ENCODE results near the gene C1QA.

The C1QA gene

DNA sequence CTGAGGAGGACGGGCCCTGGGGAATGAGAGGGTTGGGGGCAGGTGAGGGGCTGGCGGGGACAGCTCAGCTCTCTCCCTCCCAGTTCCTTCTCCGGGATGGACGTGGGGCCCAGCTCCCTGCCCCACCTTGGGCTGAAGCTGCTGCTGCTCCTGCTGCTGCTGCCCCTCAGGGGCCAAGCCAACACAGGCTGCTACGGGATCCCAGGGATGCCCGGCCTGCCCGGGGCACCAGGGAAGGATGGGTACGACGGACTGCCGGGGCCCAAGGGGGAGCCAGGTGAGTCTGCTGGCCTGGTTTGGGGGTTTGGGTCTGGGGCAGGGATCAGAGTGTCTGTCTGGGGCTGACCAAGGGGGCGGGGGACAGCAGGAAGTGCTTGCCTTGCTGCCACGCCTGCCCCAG is 7.5 kb downstream of the C1QA start:
- no peaks in the 10 kb centered on the region for H3K27me3 ChIP-seq (ENCODE audit: insufficient read depth, poor library complexity, severe bottlenecking)
- no peak overlapping the region for H3K27ac ChIP-seq (ENCODE audit: poor library complexity, severe bottlenecking)
- H3K4me3 ChIP-seq (ENCODE audit: severe bottlenecking), result no peak overlapping the region
- no peaks in the 10 kb centered on the region for H3K36me3 ChIP-seq (ENCODE audit: low read depth)
- DNase-seq (ENCODE audit: low spot score) (no peak), ATAC-seq (ENCODE audit: low read depth) (no peak)
- H3K9me3 ChIP-seq (ENCODE audit: severe bottlenecking), result no peaks in the 10 kb centered on the region
- H3K4me1 ChIP-seq (ENCODE audit: insufficient read depth, poor library complexity, severe bottlenecking), result no peaks in the 10 kb centered on the region
- TF ChIP-seq CTCF (IDR thresholded peaks at IDR 0.05; ENCODE audit: poor library complexity, severe bottlenecking), result no peak

GRCh38 chr1:22645931-22646330 is 9.5 kb downstream of the C1QA start:
- Histone ChIP-seq H3K36me3 (ENCODE audit: low read depth) (no peaks in the 10 kb centered on the region), H3K9me3 (ENCODE audit: severe bottlenecking) (no peaks in the 10 kb centered on the region), H3K27me3 (ENCODE audit: insufficient read depth, poor library complexity, severe bottlenecking) (no peaks in the 10 kb centered on the region), H3K4me1 (ENCODE audit: insufficient read depth, poor library complexity, severe bottlenecking) (no peaks in the 10 kb centered on the region), H3K4me3 (ENCODE audit: severe bottlenecking) (no peak overlapping the region), H3K27ac (ENCODE audit: poor library complexity, severe bottlenecking) (no peak overlapping the region)
- ATAC-seq (ENCODE audit: low read depth) (no peak), DNase-seq (ENCODE audit: low spot score) (no peak)
- no peak for TF ChIP-seq CTCF (IDR thresholded peaks at IDR 0.05; ENCODE audit: poor library complexity, severe bottlenecking)

DNA sequence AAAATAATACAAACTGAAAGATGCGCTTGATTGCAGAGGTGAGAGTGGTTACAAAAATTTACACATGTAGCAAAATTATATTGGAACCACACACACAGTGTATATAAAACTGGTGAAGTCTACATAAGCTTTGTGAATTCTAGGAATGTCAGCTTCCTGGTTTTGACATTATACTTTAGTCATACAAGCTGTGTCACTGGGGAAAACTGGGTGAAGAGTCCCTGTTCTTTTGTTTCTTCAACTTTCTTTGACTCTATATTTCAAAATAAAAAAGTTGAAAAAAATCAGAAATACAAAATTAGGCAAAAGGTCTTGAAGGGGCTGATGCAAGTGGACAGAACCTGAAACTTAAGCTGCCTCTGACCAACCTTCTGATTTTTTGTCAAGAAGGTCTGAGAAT is 10.0 kb downstream of the C1QA start:
- ATAC-seq (ENCODE audit: low read depth), result no peak

DNA sequence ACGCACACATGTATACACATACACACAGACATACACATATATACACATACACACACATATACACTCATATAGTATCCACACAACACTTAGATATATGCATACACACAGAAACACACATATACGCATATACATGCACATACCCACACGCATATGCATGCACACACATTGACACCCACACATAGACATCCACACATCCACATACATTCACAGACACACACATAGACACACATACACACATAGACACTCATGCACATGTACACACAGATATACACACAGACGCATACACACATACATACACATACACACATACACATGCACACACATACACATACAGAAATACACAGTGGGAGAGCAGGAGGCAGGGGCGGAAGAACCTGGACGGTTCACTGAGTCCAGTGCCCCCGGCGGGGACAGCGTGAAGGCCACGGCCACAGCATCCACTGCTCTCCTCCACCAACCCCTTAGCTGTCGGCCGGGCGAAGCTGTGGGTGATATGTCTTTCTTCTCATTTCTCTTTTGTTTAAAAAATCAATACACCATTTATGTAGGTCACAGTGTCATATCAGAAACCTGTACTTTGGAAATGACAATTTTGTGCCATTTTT is 13.8 kb downstream of the C1QA start:
- Histone ChIP-seq H3K36me3 (ENCODE audit: low read depth) (no peaks in the 10 kb centered on the region), H3K27me3 (ENCODE audit: insufficient read depth, poor library complexity, severe bottlenecking) (peaks cover 12% of the 10 kb centered on the region), H3K9me3 (ENCODE audit: severe bottlenecking) (no peaks in the 10 kb centered on the region), H3K4me1 (ENCODE audit: insufficient read depth, poor library complexity, severe bottlenecking) (no peaks in the 10 kb centered on the region), H3K27ac (ENCODE audit: poor library complexity, severe bottlenecking) (no peak overlapping the region), H3K4me3 (ENCODE audit: severe bottlenecking) (no peak overlapping the region)
- no peak for DNase-seq (ENCODE audit: low spot score)
- no peak for ATAC-seq (ENCODE audit: low read depth)
- TF ChIP-seq CTCF (IDR thresholded peaks at IDR 0.05; ENCODE audit: poor library complexity, severe bottlenecking), result no peak

More for the DNA sequence above, 10.0 kb downstream of the C1QA start:
- DNase-seq (ENCODE audit: low spot score), result no peak
- Histone ChIP-seq H3K27me3 (ENCODE audit: insufficient read depth, poor library complexity, severe bottlenecking) (no peaks in the 10 kb centered on the region), H3K36me3 (ENCODE audit: low read depth) (no peaks in the 10 kb centered on the region), H3K4me1 (ENCODE audit: insufficient read depth, poor library complexity, severe bottlenecking) (no peaks in the 10 kb centered on the region), H3K27ac (ENCODE audit: poor library complexity, severe bottlenecking) (no peak overlapping the region), H3K9me3 (ENCODE audit: severe bottlenecking) (no peaks in the 10 kb centered on the region), H3K4me3 (ENCODE audit: severe bottlenecking) (no peak overlapping the region)
- no peak for TF ChIP-seq CTCF (IDR thresholded peaks at IDR 0.05; ENCODE audit: poor library complexity, severe bottlenecking)

All from RWPE2 (cell line).